SK-N-SH (cell line): Measurements from ENCODE around the gene STXBP1.

ENCODE experiments used
- MXI1 ChIP-seq: IDR thresholded peaks from 2 replicates; pipeline ENCODE4 v1.6.1; 2012; ENCODE audit warnings: mild to moderate bottlenecking, low read depth, low read length, improper control_type of control experiment
- TF ChIP-seq, protein P1 (sequence below): fragments of 200-600 bp; sonication (generic); IDR thresholded peaks from 2 replicates; pipeline ENCODE4 v1.6.1; 2017; ENCODE audit warnings: antibody characterized with exemption, mild to moderate bottlenecking, moderate library complexity

DNA sequence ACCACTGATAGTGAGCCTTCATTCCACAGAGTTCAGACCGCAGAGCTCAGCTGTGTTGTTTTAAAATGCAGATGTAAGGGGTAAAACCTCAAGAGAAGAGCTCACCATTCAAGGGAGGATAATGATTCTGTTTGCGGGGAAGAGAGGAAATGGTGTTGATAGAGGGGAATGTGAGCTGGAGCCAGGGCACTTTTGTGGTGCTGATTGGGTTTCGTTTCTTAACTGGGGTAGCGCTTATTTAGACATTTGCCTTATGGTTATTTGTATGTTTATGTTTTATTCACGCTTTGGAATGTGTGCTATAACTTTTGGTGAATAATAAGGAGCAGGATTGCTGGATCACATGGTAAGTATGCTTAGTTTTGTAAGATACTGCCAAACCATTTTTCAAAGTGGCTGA is 42.5 kb downstream of the STXBP1 start:
- TF ChIP-seq, protein P1, sequence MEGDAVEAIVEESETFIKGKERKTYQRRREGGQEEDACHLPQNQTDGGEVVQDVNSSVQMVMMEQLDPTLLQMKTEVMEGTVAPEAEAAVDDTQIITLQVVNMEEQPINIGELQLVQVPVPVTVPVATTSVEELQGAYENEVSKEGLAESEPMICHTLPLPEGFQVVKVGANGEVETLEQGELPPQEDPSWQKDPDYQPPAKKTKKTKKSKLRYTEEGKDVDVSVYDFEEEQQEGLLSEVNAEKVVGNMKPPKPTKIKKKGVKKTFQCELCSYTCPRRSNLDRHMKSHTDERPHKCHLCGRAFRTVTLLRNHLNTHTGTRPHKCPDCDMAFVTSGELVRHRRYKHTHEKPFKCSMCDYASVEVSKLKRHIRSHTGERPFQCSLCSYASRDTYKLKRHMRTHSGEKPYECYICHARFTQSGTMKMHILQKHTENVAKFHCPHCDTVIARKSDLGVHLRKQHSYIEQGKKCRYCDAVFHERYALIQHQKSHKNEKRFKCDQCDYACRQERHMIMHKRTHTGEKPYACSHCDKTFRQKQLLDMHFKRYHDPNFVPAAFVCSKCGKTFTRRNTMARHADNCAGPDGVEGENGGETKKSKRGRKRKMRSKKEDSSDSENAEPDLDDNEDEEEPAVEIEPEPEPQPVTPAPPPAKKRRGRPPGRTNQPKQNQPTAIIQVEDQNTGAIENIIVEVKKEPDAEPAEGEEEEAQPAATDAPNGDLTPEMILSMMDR: no peak
- TF ChIP-seq MXI1: no peak
